Measurements from ENCODE around the gene PGPEP1. TPM values are rescaled to one million over a fixed set of nuclear protein-coding genes. Genes with fewer than 3 reads are reported as not detected.

The PGPEP1 gene
- total and polyA plus RNA-seq, 4 experiments from 2014 or later: 6.8 to 49.2 (median 27.1) TPM

- Mint-ChIP-seq H3K27me3 (peaks cover 2 to 5% of the 10 kb centered on the region in 2 donors), H3K27ac (peak overlapping the region; percentile 71 to 93 (median 90)), H3K9me3 (peaks cover 0 to 5% (median 0%) of the 10 kb centered on the region in 8 donors), H3K4me3 (peak overlapping the region; percentile 59 to 83 (median 78)), H3K4me1 (peaks cover 47 to 70% (median 56%) of the 10 kb centered on the region in 4 donors), H3K36me3 (peaks cover 0 to 8% of the 10 kb centered on the region in 2 donors)
- ChIA-PET CTCF (ENCODE audit: partially characterized antibody) (interaction anchor here (0.6 to 1.7 kb wide), 10 partner anchors 22 to 258 kb away, joined by 3 to 7 read pairs (median 3); no protein-coding TSS in a partner anchor), POLR2A (ENCODE audit: partially characterized antibody) (interaction anchor here (1.0 to 13.3 kb wide), 8 partner anchors 8 to 193 kb away, joined by 3 to 238 read pairs (median 4); partner anchors contain the start of genes ISYNA1, JUND and KXD1)
- Histone ChIP-seq H3K4me1 (ENCODE audit: insufficient read depth, low read length) (peaks cover 66% of the 10 kb centered on the region), H3K9me3 (ENCODE audit: control insufficient read depth in 1 of 2, low read length in 2 of 2) (no peaks in the 10 kb centered on the region), H3K36me3 (ENCODE audit: insufficient read depth, low read length) (no peaks in the 10 kb centered on the region), H3K4me3 (ENCODE audit: low read length in 2 of 2) (peak overlapping the region in 1 of 2 donors; percentile 38), H3K27ac (ENCODE audit: low read depth, low read length) (peak overlapping the region; percentile 56), H3K27me3 (ENCODE audit: insufficient read depth, low read length) (no peaks in the 10 kb centered on the region)
- peak; percentile 64 to 80 (median 65) for DNase-seq
- intact Hi-C loops (cut with micrococcal nuclease): loop anchor here (5.0 to 10.0 kb wide), 3 partner anchors 90 to 412 kb away; partner anchors contain the start of genes ARRDC2 and MAST3
Observed at GRCh38 chr19:18416778-18417249, 76.4 kb downstream of the PGPEP1 start.

DNA sequence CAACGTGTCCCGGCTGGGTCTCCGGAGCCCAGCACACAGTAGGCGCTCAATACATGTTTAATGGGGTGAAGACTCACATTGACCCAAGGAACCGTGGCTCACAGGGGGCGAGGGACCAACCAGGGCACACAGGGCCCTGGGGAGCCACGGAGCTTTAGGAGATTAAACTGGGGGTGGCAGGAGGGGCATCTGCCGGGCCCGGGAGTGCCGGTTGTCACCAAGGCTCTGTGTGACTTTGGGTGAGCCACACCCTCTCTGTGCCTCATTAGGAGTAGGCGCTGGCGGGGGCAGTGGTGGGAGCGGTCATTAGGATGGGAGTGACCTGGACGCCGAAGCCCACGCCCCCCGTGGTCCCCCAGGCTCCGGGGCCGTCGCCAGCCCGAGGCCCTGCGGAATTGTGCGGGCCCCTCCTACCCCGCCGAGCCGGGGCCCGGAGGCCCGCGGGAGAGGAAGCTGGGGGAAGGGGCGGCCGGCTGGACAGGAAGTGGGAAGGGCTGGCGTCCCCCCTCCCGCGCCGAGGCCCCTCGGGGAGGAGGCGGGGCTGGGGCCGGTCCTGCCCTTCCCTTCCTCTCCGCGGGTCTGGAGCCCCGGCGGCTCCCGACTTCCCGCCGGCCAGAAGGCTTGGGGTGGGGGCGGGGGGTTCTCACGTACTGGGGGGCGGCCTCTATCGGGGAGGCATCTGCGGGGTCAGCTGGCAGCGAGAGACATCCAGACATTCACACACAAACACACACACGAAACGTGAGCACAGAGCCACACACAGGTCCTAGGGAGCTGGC lies 77.0 kb downstream of the PGPEP1 start:
- Histone ChIP-seq H3K9me3 (ENCODE audit: control insufficient read depth in 1 of 2, low read length in 2 of 2) (no peaks in the 10 kb centered on the region), H3K36me3 (ENCODE audit: insufficient read depth, low read length) (no peaks in the 10 kb centered on the region), H3K27ac (ENCODE audit: low read depth, low read length) (peak overlapping the region; percentile 56), H3K4me1 (ENCODE audit: insufficient read depth, low read length) (peaks cover 72% of the 10 kb centered on the region), H3K4me3 (ENCODE audit: low read length in 2 of 2) (peak overlapping the region in 1 of 2 donors; percentile 42), H3K27me3 (ENCODE audit: insufficient read depth, low read length) (no peaks in the 10 kb centered on the region)
- ChIA-PET CTCF (ENCODE audit: partially characterized antibody) (interaction anchor here (0.6 to 3.0 kb wide), 11 partner anchors 8 to 258 kb away, joined by 3 to 15 read pairs (median 3); no protein-coding TSS in a partner anchor), POLR2A (ENCODE audit: partially characterized antibody) (interaction anchor here (1.0 to 13.3 kb wide), 11 partner anchors 8 to 327 kb away, joined by 3 to 238 read pairs (median 4); partner anchors contain the start of genes ISYNA1, JUND, KXD1 and REX1BD)
- H3K27ac Mint-ChIP-seq: peak overlapping the region; percentile 90 to 97 (median 96)
- H3K9me3 Mint-ChIP-seq: peaks cover 0 to 5% (median 0%) of the 10 kb centered on the region in 8 donors
- peaks cover 0 to 8% of the 10 kb centered on the region in 2 donors for H3K36me3 Mint-ChIP-seq
- intact Hi-C loops (cut with micrococcal nuclease): loop anchor here (2.0 to 10.0 kb wide), 4 partner anchors 23 to 413 kb away; partner anchors contain the start of genes ARRDC2 and MAST3
- H3K4me1 Mint-ChIP-seq: peaks cover 51 to 76% (median 62%) of the 10 kb centered on the region in 4 donors
- peaks cover 2 to 5% of the 10 kb centered on the region in 2 donors for H3K27me3 Mint-ChIP-seq
- peak in 1 of 5 donors; percentile 55 for DNase-seq
- peak overlapping the region; percentile 79 to 90 (median 86) for H3K4me3 Mint-ChIP-seq

GRCh38 chr19:18418029-18418482 lies 77.7 kb downstream of the PGPEP1 start:
- peaks cover 0 to 5% (median 0%) of the 10 kb centered on the region in 8 donors for H3K9me3 Mint-ChIP-seq
- peak overlapping the region; percentile 90 to 97 (median 96) for H3K27ac Mint-ChIP-seq
- peak overlapping the region; percentile 79 to 90 (median 86) for H3K4me3 Mint-ChIP-seq
- H3K4me3 ChIP-seq (ENCODE audit: low read length in 2 of 2): peak overlapping the region; percentile 23 to 42
- intact Hi-C loops (cut with micrococcal nuclease): loop anchor here (2.0 to 10.0 kb wide), 4 partner anchors 23 to 413 kb away; partner anchors contain the start of genes ARRDC2 and MAST3
- H3K27ac ChIP-seq (ENCODE audit: low read depth, low read length): peak overlapping the region; percentile 56
- DNase-seq: peak in 1 of 5 donors; percentile 43
- peaks cover 79% of the 10 kb centered on the region for H3K4me1 ChIP-seq (ENCODE audit: insufficient read depth, low read length)
- ChIA-PET CTCF (ENCODE audit: partially characterized antibody) (interaction anchor here (1.1 to 5.0 kb wide), 6 partner anchors 8 to 210 kb away, joined by 3 to 29 read pairs (median 4); partner anchors contain the start of gene JUND), POLR2A (ENCODE audit: partially characterized antibody) (interaction anchor here (0.7 to 13.3 kb wide), 13 partner anchors 9 to 327 kb away, joined by 3 to 238 read pairs (median 4); partner anchors contain the start of genes ISYNA1, JUND, REX1BD and UBA52)
- H3K4me1 Mint-ChIP-seq: peaks cover 56 to 82% (median 68%) of the 10 kb centered on the region in 4 donors
- no peaks in the 10 kb centered on the region for H3K36me3 ChIP-seq (ENCODE audit: insufficient read depth, low read length)
- no peaks in the 10 kb centered on the region for H3K27me3 ChIP-seq (ENCODE audit: insufficient read depth, low read length)
- no peaks in the 10 kb centered on the region for H3K9me3 ChIP-seq (ENCODE audit: control insufficient read depth in 1 of 2, low read length in 2 of 2)
- H3K27me3 Mint-ChIP-seq: peaks cover 2 to 5% of the 10 kb centered on the region in 2 donors
- H3K36me3 Mint-ChIP-seq: peaks cover 0 to 10% of the 10 kb centered on the region in 2 donors

- ChIA-PET CTCF (ENCODE audit: partially characterized antibody) (interaction anchor here (0.8 to 5.0 kb wide), 9 partner anchors 9 to 210 kb away, joined by 3 to 29 read pairs (median 4); partner anchors contain the start of gene JUND), POLR2A (ENCODE audit: partially characterized antibody) (interaction anchor here (0.7 to 13.3 kb wide), 21 partner anchors 8 to 559 kb away, joined by 3 to 238 read pairs (median 4); partner anchors contain the start of genes ARRDC2, COPE, DDX49 and ISYNA1)
- peak in 3 of 5 donors; percentile 40 to 71 (median 45) for DNase-seq
- Histone ChIP-seq H3K9me3 (ENCODE audit: control insufficient read depth in 1 of 2, low read length in 2 of 2) (no peaks in the 10 kb centered on the region), H3K36me3 (ENCODE audit: insufficient read depth, low read length) (no peaks in the 10 kb centered on the region), H3K4me1 (ENCODE audit: insufficient read depth, low read length) (peaks cover 84% of the 10 kb centered on the region), H3K4me3 (ENCODE audit: low read length in 2 of 2) (peak overlapping the region; percentile 23 to 42), H3K27me3 (ENCODE audit: insufficient read depth, low read length) (no peaks in the 10 kb centered on the region), H3K27ac (ENCODE audit: low read depth, low read length) (peak overlapping the region; percentile 56)
- H3K4me1 Mint-ChIP-seq: peaks cover 60 to 88% (median 73%) of the 10 kb centered on the region in 4 donors
- intact Hi-C loops (cut with micrococcal nuclease): loop anchor here (1.0 to 10.0 kb wide), 5 partner anchors 11 to 414 kb away; partner anchors contain the start of genes ARRDC2 and MAST3
- H3K9me3 Mint-ChIP-seq: peaks cover 0 to 5% (median 0%) of the 10 kb centered on the region in 8 donors
- H3K36me3 Mint-ChIP-seq: peaks cover 0 to 12% of the 10 kb centered on the region in 2 donors
- peaks cover 2 to 5% of the 10 kb centered on the region in 2 donors for H3K27me3 Mint-ChIP-seq
- peak overlapping the region; percentile 90 to 97 (median 96) for H3K27ac Mint-ChIP-seq
- H3K4me3 Mint-ChIP-seq: peak overlapping the region; percentile 79 to 90 (median 86)
Observed at GRCh38 chr19:18418483-18419194, 78.2 kb downstream of the PGPEP1 start.

DNA sequence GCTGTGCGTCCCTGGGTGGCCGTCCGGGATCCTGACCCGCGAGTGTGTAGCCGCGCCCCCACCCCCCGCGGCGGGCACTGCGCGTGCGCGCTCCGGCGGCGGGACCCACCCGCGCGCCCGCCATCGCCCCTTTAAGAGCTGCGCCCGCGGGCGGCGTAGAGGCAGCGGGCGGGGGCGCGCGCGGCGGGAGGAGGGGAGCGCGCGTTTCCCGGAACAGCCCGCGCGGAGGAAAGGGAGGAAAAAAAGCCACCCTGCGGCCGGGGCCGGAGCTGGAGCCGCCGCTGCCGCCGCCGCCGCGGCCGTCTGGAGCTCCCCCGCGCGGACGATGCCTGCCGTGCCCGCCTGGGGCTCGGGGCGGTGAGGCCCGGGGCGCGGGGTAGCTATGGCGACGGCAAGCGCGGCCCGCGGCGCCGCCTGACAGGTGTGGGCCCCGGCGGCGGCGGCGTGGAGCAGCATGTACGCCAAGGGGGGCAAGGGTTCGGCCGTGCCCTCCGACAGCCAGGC lies 78.8 kb downstream of the PGPEP1 start, which contains the start of gene SSBP4:
TSS of gene SSBP4 (plus strand) at position 204 of the 504 bp plus-strand sequence. CDS start at position 455, 251 bp downstream.
- peaks cover 87% of the 10 kb centered on the region for H3K4me1 ChIP-seq (ENCODE audit: insufficient read depth, low read length)
- H3K9me3 Mint-ChIP-seq: peaks cover 0 to 5% (median 0%) of the 10 kb centered on the region in 8 donors
- peak within 1 kb of the TSS; percentile 70 for H3K27ac ChIP-seq (ENCODE audit: low read depth, low read length)
- H3K4me3 Mint-ChIP-seq: peak within 1 kb of the TSS; percentile 92 to 96 (median 94)
- intact Hi-C loops (cut with micrococcal nuclease): loop anchor here (1.0 to 10.0 kb wide), 5 partner anchors 10 to 414 kb away; partner anchors contain the start of genes ARRDC2 and MAST3
- peaks cover 2 to 5% of the 10 kb centered on the region in 2 donors for H3K27me3 Mint-ChIP-seq
- no peaks in the 10 kb centered on the region for H3K36me3 ChIP-seq (ENCODE audit: insufficient read depth, low read length)
- H3K4me1 Mint-ChIP-seq: peaks cover 62 to 90% (median 76%) of the 10 kb centered on the region in 4 donors
- ChIA-PET POLR2A (ENCODE audit: partially characterized antibody) (interaction anchor here (0.8 to 13.3 kb wide), 16 partner anchors 15 to 560 kb away, joined by 3 to 238 read pairs (median 4); partner anchors contain the start of genes ARRDC2, COPE, DDX49 and ISYNA1), CTCF (ENCODE audit: partially characterized antibody) (interaction anchor here (0.8 to 5.0 kb wide), 8 partner anchors 10 to 211 kb away, joined by 3 to 29 read pairs (median 4); partner anchors contain the start of gene JUND)
- peaks cover 0 to 12% of the 10 kb centered on the region in 2 donors for H3K36me3 Mint-ChIP-seq
- peak; percentile 76 to 83 (median 81) for DNase-seq
- no peaks in the 10 kb centered on the region for H3K27me3 ChIP-seq (ENCODE audit: insufficient read depth, low read length)
- H3K27ac Mint-ChIP-seq: peak within 1 kb of the TSS; percentile 96 to 98 (median 97)
- H3K9me3 ChIP-seq (ENCODE audit: control insufficient read depth in 1 of 2, low read length in 2 of 2): no peaks in the 10 kb centered on the region
- peak within 1 kb of the TSS; percentile 29 to 64 for H3K4me3 ChIP-seq (ENCODE audit: low read length in 2 of 2)

All from CD4-positive, alpha-beta memory T cell (primary cell).